Measurements from ENCODE around the gene UBE2N.

UBE2N gene

DNA sequence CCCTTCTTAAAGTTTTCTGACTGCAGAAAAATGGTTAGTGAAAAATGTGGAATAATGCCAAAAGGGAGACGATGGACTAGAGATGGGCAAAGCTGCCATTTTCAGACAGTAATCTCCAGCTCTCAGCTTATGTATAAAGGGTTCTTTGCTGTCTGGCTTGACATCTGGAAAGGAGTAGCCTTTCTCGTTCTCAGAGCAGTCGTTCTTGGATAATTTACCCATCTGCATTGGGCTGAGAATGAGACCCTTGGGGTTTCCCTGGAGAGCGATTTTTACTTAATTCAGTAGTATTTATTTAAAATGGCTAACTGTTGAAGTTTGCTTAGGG is 62.8 kb downstream of the UBE2N start:
- no peak for DNase-seq

DNA sequence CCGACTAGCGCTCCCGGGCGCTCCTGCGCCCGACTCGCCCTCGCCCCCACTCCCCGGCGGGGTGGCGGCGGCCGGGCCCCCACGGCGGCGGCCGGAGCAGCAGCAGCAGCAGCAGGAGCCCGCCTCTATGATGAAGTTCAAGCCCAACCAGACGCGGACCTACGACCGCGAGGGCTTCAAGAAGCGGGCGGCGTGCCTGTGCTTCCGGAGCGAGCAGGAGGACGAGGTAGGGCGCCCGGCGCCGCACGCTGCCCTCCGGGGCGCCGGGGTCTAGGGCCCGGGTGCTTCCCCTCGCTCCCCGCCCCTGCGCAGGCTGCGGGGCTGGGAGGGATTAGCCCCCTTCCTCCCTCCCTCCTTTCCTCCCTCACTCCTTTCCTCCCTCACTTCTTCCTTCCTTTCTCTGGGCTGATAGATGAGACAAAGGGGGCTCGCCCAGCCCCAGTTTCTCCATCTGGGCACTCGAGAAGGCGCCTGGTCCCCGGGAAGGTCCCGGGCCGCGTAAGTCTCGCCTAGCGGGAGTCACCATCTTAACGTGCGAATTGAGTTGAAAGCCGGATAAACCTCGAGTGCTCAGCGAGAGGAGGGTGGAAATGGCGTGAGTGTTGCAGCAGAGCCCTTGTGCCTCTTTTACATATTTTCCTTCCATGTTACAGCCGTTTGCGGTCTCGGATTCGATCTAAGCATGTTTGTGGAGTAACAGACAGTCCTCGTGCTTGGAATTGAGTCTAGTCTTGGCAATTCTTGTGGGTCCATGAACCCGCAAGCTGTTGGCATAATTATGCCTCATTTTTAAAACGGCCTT is 63.4 kb downstream of the UBE2N start:
- peak; percentile 47 for DNase-seq

DNA sequence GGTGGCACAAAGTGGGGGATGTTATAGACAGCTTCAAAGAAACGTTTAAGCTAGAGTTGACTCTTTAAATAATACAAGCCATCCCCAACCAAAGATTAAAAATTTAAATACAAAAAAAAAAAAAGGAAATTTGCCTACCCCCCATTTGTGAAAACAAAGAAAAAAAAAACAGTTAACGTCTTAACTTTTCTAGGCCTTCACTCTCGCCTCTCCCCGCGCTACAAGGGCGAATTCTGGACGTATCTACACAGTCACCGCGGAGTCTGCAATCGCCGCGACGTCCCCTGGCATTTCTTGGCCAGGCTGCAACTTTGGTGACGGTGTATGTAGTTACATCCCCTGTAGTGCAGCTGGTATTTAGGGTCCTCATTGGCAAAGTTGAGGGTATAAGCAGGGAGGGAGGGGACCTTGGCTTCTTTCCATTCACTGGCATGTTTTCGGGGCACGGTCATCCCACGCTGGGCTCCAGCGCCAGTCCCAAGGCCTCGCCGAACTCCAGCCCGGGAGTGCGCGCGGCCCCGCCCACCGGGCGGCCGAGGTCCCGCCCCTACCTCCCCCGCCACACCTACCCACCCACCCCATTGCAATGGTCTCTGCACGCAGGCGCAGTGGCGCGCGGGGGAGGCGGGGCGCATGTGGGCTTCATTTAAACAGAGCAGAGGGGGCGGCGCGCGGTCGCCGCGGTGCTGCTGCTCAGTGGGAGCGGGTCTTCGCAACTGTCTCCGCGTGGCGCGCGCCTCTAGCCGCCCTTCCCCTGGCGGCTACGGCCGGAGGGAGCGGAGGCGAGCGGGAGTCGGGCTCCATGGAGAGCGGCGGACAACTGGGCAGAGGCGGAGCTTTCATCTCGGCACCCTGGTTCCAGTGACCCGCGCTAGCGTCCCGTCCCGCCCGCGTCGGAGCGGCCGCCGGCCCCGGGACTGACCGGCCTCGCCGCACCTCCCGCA is 64.2 kb downstream of the UBE2N start, which contains the start of gene NUDT4:
NUDT4 (plus strand) TSS at position 674 of the 944 bp plus-strand sequence. CDS start 398 bp downstream, outside the sequence.
- peak; percentile 98 for DNase-seq

DNA sequence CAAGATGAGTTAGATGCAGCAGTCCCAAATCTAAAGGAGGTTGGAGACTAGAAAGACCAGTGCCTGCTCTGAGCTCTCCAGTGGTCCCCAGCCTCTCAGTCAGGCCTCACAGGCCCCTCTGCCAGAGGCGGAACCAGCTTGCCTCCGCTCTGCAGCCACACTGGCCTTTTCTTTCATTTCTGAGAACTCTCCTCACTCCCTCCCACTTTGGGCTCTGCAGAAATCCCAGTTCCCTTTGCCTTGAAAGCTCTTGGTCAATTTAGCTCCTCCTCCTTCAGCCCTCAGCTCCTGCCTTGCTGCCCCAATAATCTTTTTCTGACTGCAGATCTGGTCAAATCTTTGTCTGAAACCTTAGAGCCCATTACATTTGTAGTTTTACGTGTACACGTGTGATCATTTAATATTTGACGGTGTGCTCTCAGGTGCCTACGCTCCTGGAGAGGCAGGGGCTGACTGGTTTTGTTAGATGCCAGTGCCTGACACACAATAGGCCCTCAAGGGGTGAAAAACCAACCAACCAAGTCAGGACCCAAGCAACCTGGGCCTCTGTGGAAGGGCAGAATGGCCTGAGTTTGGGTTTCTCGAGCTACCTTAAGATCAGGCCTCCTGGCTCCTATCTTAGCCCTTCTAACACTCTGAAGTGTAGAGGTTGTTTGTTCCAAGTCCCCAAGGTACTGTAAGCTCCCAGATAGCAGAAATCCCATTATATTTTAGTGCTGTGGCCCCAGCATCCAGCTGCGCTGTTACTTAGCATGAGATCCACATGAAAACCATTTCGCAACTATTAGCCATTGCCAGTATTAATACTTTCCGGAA is 65.1 kb downstream of the UBE2N start:
- DNase-seq: no peak

DNA sequence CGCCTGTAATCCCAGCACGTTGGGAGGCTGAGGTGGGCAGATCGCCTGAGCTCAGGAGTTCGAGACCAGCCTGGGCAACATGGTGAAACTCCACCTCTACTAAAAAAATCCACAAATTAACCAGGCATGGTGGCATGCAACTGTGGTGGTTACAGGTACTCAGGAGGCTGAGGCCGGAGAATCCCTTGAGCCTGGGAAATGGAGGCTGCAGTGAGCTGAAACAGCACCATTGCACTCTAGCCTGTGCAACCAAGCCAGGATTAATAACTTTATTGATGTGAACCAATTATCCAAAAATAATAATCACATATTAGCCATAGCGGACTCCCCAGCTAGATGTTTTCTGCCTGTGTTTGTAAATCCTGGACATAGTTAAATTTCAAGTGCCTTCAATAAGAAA is 65.8 kb downstream of the UBE2N start:
- no peak for DNase-seq

DNA sequence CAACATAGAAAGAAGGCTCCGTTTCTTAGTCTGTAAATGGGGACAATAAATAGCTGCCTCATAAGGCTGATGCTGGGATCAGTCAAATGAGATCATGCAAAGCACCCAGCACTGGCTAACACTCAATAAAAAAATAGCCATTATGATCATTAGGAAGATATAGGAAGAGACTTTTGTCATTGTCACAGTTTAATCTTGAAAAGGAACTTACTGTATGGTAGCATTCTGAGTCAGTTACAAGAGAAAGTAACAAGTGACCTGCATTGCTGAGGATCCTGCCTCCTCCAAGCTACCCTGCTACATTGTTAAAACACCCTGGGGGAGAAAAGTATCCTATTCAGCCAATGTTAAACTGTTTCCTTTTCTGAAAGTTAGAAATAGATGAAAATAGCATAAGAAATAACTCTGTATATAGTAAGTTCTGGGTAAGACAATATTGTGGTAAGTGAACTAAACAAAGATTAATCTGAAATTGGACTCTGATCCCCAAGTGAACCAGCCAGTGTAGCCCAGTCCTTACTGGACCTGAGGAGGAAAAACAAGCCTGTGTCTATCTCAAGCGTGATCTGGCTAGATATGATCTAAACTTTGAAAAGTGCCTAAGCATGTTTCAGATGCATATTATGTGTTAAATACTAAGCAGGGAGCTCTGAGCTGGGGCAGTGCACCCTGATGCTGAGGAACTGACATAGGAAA is 67.6 kb downstream of the UBE2N start:
- no peak for DNase-seq

DNA sequence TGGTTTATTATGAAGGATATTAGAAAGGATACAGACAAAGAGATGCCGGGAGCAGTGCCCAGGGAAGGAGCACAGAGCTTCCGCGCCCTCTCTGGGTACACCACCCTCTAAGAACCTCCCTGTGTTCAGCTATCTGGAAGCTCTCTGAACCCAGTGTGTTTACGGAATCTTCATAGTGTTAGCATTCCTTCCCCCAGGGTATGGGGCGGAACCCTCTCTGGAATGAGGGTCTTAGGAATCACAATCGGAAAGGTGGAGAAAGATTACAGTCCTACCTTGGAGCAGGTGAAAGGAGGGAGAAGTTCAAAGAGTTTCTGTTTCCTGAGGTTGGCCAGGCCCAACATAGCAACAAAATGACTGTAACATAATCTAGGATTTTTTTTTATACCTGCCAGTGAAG is 70.8 kb downstream of the UBE2N start:
- no peak for DNase-seq

DNA sequence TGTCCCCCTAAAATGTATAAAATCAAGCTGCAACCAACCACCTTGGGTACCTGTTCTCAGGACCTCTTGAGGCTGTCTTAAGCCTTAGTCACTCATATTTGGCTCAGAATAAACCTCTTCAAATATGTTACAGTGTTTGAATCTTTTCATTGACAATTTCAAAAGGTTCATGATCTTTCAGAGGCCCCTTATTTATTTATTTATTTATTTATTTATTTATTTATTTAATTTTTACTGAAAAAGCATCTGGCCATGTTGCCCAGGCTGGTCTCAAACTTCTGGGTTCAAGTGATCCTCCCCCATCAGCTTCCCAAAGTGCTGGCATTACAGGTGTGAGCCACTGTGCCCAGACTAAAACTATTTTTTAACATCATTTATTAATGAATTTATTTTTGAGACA is 72.2 kb downstream of the UBE2N start:
- DNase-seq: no peak

DNA sequence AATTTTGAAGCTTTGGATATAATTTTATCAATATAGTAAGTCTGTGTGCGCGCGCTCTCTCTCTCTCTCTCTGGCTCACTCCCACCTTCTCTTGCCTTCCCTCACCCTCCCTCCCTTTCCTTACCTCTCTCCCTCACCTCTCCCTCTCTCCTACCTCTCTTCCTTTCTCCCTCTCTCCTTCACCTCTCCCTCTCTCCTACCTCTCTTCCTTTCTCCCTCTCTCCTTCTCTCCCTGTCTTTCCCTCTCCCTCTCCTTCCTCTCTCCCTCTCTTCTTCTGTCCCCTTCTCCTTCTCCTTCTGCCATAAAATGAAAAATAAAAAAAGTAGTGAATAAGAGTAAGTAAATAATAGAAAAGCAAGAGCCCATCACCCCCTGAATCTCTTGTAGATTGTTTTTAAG is 73.0 kb downstream of the UBE2N start:
- DNase-seq: no peak

DNA sequence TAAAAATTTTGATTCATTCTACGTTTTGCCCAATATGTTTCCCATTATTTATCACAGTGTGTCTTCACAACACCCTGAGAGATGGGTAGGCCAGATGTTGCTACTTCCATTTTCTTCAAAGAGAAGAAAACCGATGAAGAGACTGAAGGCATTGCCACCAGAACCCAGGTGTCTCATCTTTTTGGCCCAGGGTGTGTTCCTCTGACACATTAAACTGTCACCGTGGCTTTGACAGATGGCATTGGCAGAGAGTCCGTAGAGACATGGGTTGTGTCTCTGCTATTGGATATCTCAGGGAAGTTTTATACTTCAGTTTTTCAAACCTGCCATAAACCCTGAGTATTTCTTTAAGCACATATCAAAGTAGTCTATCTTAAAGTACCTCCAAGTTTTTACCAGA is 75.3 kb downstream of the UBE2N start:
- DNase-seq: no peak

DNA sequence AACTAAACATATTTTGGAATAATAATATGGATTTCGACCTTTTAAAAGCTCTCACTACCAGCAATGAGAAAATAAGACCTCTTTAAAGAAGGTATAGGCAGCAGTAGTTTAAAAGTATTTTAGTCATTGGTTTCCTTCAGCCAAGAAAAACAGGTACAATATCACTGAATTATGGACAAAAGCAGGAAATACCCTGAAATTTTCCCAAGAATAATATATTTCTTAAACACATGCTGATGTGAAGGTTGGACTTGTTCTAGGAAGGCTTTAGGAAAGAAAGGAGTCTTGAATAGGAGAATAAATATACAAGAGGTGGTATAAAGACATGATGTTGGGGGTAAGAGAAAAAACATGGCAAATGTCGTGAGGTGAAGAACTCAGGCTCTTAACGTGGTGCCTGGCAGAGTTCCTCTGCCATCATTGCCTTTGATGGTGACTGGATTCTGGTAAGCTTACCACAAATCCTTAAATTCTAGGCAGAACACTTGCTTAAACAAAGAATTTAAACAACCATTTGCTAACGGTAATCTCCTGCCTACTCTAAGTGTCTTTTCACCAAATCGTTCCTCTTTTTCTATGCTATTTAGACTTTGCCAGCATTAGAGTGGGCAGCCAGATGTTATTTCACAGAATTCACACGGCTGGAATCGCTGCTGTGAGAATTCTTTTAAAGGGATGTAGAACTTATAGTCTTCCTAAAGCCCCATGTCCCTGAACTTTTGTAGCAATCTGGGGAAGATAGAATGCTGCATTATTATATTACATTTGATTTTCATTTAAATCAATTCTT is 75.9 kb downstream of the UBE2N start:
- DNase-seq: no peak

DNA sequence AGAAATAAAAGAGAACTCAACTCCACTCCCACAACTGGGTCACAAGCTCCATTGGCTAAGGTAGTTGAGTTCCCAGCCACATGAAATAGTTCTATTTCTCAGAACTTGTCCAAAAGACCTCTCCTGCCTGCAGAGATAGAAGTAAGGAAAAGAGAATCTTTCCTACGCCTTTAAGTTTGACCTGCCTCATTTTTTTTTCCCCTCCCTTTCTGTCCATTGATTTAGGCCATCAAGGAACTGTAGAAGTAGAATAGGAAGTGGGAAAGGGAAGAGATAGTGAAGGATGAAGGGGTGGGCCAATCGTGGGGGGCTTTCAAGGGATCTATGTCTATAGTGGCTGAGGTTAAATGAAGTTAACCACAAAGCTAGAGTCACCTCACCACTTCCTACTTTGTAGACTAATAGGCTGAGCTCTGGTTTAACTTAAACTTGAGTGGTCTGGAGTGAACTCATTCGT is 77.9 kb downstream of the UBE2N start:
- no peak for DNase-seq

DNA sequence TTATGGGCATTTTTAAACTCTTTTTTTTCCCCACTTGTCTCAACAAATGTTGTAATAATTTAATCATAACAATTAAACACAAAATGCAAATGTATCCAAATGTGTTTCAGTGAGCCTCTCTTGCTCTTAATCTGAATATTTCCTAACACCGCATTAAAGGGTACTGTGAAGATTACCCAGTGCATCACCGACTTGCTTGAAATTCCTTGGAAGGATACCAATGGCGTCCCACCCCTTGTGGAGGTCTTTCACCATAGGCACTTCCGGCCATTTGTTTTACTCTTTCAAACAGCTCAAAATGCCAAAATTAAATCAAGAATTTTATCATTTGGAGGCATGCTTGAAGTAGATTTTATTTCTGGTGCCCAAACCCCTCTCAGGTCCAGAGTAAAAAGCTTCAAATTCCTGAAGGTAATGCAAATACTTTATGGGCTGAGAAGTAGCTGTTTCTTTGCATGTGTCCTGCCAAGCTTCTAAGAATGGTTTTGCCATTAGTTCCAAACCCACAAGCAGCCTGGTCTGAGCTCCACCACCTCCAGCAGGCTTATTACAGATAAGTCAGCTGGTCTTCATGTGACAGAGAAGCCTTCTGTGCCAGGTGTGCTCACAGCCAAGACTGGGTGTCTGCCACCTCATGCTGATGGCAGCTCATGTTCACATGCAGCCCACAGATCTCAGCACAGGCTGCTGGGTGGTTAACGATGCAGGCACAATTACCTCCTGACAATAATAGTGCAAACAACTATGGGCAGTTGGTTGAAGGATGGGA is 80.4 kb downstream of the UBE2N start:
- no peak for DNase-seq

DNA sequence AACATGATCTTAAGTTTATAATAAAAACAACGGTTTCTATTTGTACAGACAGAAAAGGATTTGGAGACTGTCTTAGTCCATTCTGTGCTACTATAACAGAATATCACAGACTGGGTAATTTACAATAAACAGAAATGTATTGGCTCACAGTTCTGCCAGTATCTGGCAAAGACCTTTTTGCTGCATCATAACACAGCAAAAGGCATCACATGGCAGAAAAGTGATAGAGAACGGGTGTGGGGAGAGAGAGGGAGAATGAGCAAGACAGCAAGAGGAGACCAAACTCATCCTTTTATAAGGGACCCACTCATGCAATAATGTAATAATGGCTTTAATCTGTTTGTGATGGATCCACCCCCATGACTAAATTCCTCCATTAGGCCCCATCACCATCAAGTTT is 81.1 kb downstream of the UBE2N start:
- DNase-seq: no peak

DNA sequence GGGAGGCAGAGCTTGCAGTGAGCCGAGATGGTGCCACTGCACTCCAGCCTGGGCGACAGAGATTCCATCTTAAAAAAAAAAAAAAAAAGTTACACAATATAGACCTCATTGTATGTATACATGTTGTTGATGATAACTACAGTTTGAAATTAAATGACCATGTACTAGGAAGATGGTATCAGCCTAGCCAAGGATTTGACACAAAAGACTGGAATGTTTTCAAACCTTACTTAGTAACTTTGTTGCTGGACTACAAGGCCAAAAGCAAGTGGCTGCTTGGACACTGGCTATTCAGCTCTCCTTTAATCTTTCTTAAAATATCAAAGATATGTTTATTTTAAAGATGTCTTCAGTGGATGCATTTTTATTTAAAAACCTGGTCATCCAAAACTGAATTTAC is 82.9 kb downstream of the UBE2N start:
- DNase-seq: no peak

DNA sequence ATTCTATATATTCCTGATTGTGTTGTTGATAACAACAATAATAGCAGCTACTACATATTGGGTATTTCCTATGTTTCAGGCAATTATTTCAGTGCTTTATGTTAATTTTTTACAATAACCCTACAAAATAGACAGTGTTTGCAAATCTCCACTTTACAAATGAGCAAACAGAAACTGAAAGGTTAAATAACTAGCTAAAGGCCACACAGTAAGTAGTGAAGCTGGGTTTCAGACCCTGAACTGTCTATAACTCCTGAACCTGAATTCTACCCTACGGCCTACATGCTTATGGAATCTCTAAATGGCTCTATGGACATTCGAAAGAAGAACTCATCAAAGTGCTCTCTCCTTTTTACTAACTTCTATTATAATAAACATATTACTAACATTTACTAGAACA is 83.7 kb downstream of the UBE2N start:
- no peak for DNase-seq

DNA sequence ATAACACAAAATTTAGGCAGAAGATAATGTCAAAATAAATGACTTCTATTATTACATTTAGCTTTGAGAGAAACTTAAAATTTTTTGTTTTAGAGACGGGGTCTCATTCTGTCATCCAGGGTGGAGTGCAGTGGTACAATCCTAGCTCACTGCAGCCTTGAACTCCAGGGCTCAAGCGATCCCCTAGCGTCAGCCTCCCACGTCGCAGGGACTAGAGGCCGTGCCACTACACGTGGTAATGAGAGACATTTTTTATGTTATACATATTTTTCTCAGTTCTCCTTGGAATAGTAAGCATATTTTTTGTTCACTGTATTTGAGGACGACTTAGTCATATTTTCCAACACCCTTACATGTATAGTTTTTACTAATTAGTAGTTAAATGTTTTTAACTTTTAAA is 85.5 kb downstream of the UBE2N start:
- no peak for DNase-seq

All from activated gamma-delta T cell treated with Interleukin-2 at 50 U/mL for 16 hours (primary cell).